Neutrophil (primary cell): ENCODE data around the gene APOO.

Source experiments
- H3K27ac ChIP-seq: fragments of 200-600 bp; sonication (generic); 2 replicates; pipeline ENCODE4 v1.5.1; 2016; ENCODE audit warnings: mild to moderate bottlenecking, moderate library complexity
- H3K27me3 ChIP-seq: fragments of 200-600 bp; sonication (generic); 2 replicates; pipeline ENCODE4 v1.6.0; 2016; ENCODE audit warnings: mild to moderate bottlenecking
- H3K36me3 ChIP-seq: fragments of 200-600 bp; sonication (generic); 2 replicates; pipeline ENCODE4 v1.5.1; 2017
- H3K4me1 ChIP-seq, 2 experiments: fragments of 200-600 bp in 1 of 2; sonication (generic) in 1 of 2; 1 replicate in 1 of 2; 2 replicates in 1 of 2; pipeline versions ENCODE4 v1.5.1 to v1.6.1; 2013 to 2016; ENCODE audit warnings: low read depth in 1 of 2, low read length in 1 of 2, mild to moderate bottlenecking in 1 of 2, moderate library complexity in 1 of 2; ENCODE audit not compliant: control insufficient read depth in 1 of 2, insufficient read depth in 1 of 2
- H3K4me3 ChIP-seq, 2 experiments: fragments of 200-600 bp in 1 of 2; sonication (generic) in 1 of 2; 1 replicate in 1 of 2; 2 replicates in 1 of 2; pipeline ENCODE4 v1.5.1; 2013 to 2016; ENCODE audit warnings: low read depth in 1 of 2, low read length in 1 of 2, mild to moderate bottlenecking in 1 of 2, moderate library complexity in 1 of 2
- H3K9me3 ChIP-seq: fragments of 200-600 bp; sonication (generic); 2 replicates; pipeline ENCODE4 v1.5.1; 2016
- CTCF ChIP-seq: fragments of 200-600 bp; sonication (generic); IDR thresholded peaks from 2 replicates; pipeline ENCODE4 v1.5.1; 2016; ENCODE audit warnings: antibody characterized with exemption

The APOO gene

GRCh38 chrX:23854122-23854521 lies 53.6 kb downstream of the APOO start:
- H3K4me1 ChIP-seq, result peaks cover 14% of the 10 kb centered on the region in 2 experiments
- H3K36me3 ChIP-seq, result no peaks in the 10 kb centered on the region
- peak overlapping the region; percentile 39 for H3K27ac ChIP-seq
- no peaks in the 10 kb centered on the region for H3K9me3 ChIP-seq
- TF ChIP-seq CTCF, result no peak
- H3K4me3 ChIP-seq, result no peak overlapping the region
- H3K27me3 ChIP-seq, result no peaks in the 10 kb centered on the region

- Histone ChIP-seq H3K27ac (no peak overlapping the region), H3K9me3 (no peaks in the 10 kb centered on the region), H3K27me3 (no peaks in the 10 kb centered on the region), H3K4me3 (no peak overlapping the region), H3K4me1 (peaks cover 14% of the 10 kb centered on the region in 2 experiments), H3K36me3 (no peaks in the 10 kb centered on the region)
- TF ChIP-seq CTCF, result no peak
Measured at GRCh38 chrX:23851544-23851943, 56.2 kb downstream of the APOO start.

- H3K36me3 ChIP-seq, result no peaks in the 10 kb centered on the region
- no peak for TF ChIP-seq CTCF
- peaks cover 12 to 14% of the 10 kb centered on the region in 2 experiments for H3K4me1 ChIP-seq
- no peaks in the 10 kb centered on the region for H3K27me3 ChIP-seq
- H3K27ac ChIP-seq, result no peak overlapping the region
- H3K9me3 ChIP-seq, result no peaks in the 10 kb centered on the region
- H3K4me3 ChIP-seq, result no peak overlapping the region
Measured at GRCh38 chrX:23849241-23849640, 58.5 kb downstream of the APOO start.

GRCh38 chrX:23845351-23845817 lies 62.4 kb downstream of the APOO start:
- H3K27me3 ChIP-seq, result no peaks in the 10 kb centered on the region
- peak overlapping the region; percentile 75 for H3K27ac ChIP-seq
- TF ChIP-seq CTCF, result no peak

GRCh38 chrX:23844502-23845138 lies 63.1 kb downstream of the APOO start:
- H3K9me3 ChIP-seq, result no peaks in the 10 kb centered on the region
- H3K4me3 ChIP-seq, result no peak overlapping the region
- no peak for TF ChIP-seq CTCF
- peak overlapping the region; percentile 75 for H3K27ac ChIP-seq
- H3K4me1 ChIP-seq, result peaks cover 20 to 27% of the 10 kb centered on the region in 2 experiments
- no peaks in the 10 kb centered on the region for H3K27me3 ChIP-seq
- H3K36me3 ChIP-seq, result no peaks in the 10 kb centered on the region

More at GRCh38 chrX:23845351-23845817, 62.4 kb downstream of the APOO start:
- Histone ChIP-seq H3K9me3 (no peaks in the 10 kb centered on the region), H3K4me1 (peaks cover 20 to 27% of the 10 kb centered on the region in 2 experiments), H3K4me3 (no peak overlapping the region), H3K36me3 (no peaks in the 10 kb centered on the region)
